IMR-90 (cell line): Measurements from ENCODE around the gene AIP. TPM values are rescaled to one million over a fixed set of nuclear protein-coding genes. Genes with fewer than 3 reads are reported as not detected.

ENCODE experiments used
- ATAC-seq: fragments of 200-7000 bp; cut with Tn5 transposase; 2 replicates; pipeline ENCODE4 v1.9.1; 2020; ENCODE audit warnings: low read depth, mild to moderate bottlenecking, moderate library complexity
- BruUV-seq: library from RNA; stranded (reverse); fragments of 400-500 nt; replicated peaks from 2 replicates; lab custom pipeline; 2021; lab: Mats Ljungman, UMichigan
- CTCF ChIA-PET: fragments of 300-600 bp; formaldehyde crosslinking; extraction: SDS; loops from one replicate; lab custom pipeline; 2021; ENCODE audit warnings: antibody characterized with exemption; lab: Yijun Ruan, JAX
- POLR2A ChIA-PET: fragments of 300-600 bp; sonication (Branson Sonifier 250); formaldehyde crosslinking; loops from one replicate; lab custom pipeline; 2022; ENCODE audit warnings: antibody characterized with exemption; ENCODE audit not compliant: unreplicated experiment; lab: Charles Lee
- DNase-seq: peaks from one replicate; pipeline ENCODE4 v3.0.0; 2013
- H2AFZ ChIP-seq: replicated peaks from 2 replicates; pipeline ENCODE3; 2013; ENCODE audit warnings: low read length, mild to moderate bottlenecking; ENCODE audit not compliant: poor library complexity
- H2AK5ac ChIP-seq: 2 replicates; pipeline ENCODE4 v1.6.1; 2013; ENCODE audit warnings: low read depth, low read length, inconsistent platforms
- H2AK9ac ChIP-seq: replicated peaks from 2 replicates; pipeline ENCODE3; 2013; ENCODE audit warnings: mild to moderate bottlenecking, low read depth, low read length, moderate library complexity; ENCODE audit not compliant: poor library complexity
- H2BK120ac ChIP-seq: 2 replicates; pipeline ENCODE4 v1.6.1; 2013; ENCODE audit warnings: low read depth, low read length, inconsistent platforms
- H2BK15ac ChIP-seq: 3 replicates; pipeline ENCODE4 v1.6.1; 2013; ENCODE audit warnings: low read depth, low read length, inconsistent platforms
- H2BK20ac ChIP-seq: 2 replicates; pipeline ENCODE4 v1.6.1; 2013; ENCODE audit warnings: low read depth, mild to moderate bottlenecking, inconsistent platforms, low read length, moderate library complexity
- H2BK5ac ChIP-seq: 2 replicates; pipeline ENCODE4 v1.6.1; 2013; ENCODE audit warnings: mild to moderate bottlenecking, low read depth, low read length, inconsistent platforms; ENCODE audit not compliant: poor library complexity, severe bottlenecking
- H3K14ac ChIP-seq: replicated peaks from 2 replicates; pipeline ENCODE4 v1.6.1; 2013; ENCODE audit warnings: low read depth, low read length, inconsistent platforms
- H3K18ac ChIP-seq: 2 replicates; pipeline ENCODE4 v1.6.1; 2013; ENCODE audit warnings: low read depth, low read length, control low read depth
- H3K23ac ChIP-seq: 2 replicates; pipeline ENCODE4 v1.6.1; 2013; ENCODE audit warnings: low read depth, low read length, inconsistent platforms
- H3K27ac ChIP-seq: 2 replicates; pipeline ENCODE4 v1.5.1; 2013; ENCODE audit warnings: mild to moderate bottlenecking, control low read depth, low read length; ENCODE audit not compliant: insufficient read depth
- H3K27me3 ChIP-seq: 2 replicates; pipeline ENCODE4 v1.6.1; 2013; ENCODE audit warnings: low read length; ENCODE audit not compliant: control insufficient read depth, insufficient read depth
- H3K36me3 ChIP-seq: 2 replicates; pipeline ENCODE4 v1.6.1; 2013; ENCODE audit warnings: low read length, mixed read lengths; ENCODE audit not compliant: control insufficient read depth, insufficient read depth
- H3K4ac ChIP-seq: 2 replicates; pipeline ENCODE4 v1.6.1; 2013; ENCODE audit warnings: low read depth, low read length, inconsistent platforms
- H3K4me1 ChIP-seq: 2 replicates; pipeline ENCODE4 v1.6.1; 2013; ENCODE audit warnings: low read length, mixed read lengths; ENCODE audit not compliant: control insufficient read depth, insufficient read depth
- H3K4me2 ChIP-seq: 2 replicates; pipeline ENCODE4 v1.6.1; 2013; ENCODE audit warnings: low read depth, mild to moderate bottlenecking, control low read depth, low read length, moderate library complexity
- H3K4me3 ChIP-seq: 2 replicates; pipeline ENCODE4 v1.5.1; 2013; ENCODE audit warnings: low read depth, mild to moderate bottlenecking, control low read depth, low read length, moderate library complexity; ENCODE audit not compliant: insufficient read depth
- H3K56ac ChIP-seq: 2 replicates; pipeline ENCODE4 v1.6.1; 2013; ENCODE audit warnings: low read length, inconsistent platforms; ENCODE audit not compliant: insufficient read depth; ENCODE audit errors: extremely low read depth
- H3K79me1 ChIP-seq, 2 experiments: 2 replicates each; pipeline ENCODE4 v1.6.1; 2013; ENCODE audit warnings: low read length in 2 of 2, inconsistent platforms in 1 of 2, low read depth in 1 of 2
- H3K9ac ChIP-seq: 2 replicates; pipeline ENCODE4 v1.6.1; 2013; ENCODE audit warnings: low read depth, low read length, control low read depth
- H3K9me1 ChIP-seq: 2 replicates; pipeline ENCODE4 v1.6.1; 2013; ENCODE audit warnings: low read length, inconsistent platforms; ENCODE audit not compliant: insufficient read depth
- H3K9me3 ChIP-seq: 2 replicates; pipeline ENCODE4 v1.6.1; 2013; ENCODE audit warnings: low read length; ENCODE audit not compliant: control insufficient read depth, insufficient read depth
- H4K20me1 ChIP-seq: 2 replicates; pipeline ENCODE4 v1.6.1; 2013; ENCODE audit warnings: low read length, inconsistent platforms; ENCODE audit not compliant: insufficient read depth
- H4K5ac ChIP-seq: 2 replicates; pipeline ENCODE4 v1.6.1; 2013; ENCODE audit warnings: mild to moderate bottlenecking, low read depth, low read length, control low read depth
- H4K8ac ChIP-seq, 2 experiments: 2 replicates each; pipeline ENCODE4 v1.6.1; 2013; ENCODE audit warnings: low read depth in 2 of 2, low read length in 2 of 2, control low read depth in 1 of 2, inconsistent platforms in 1 of 2
- H4K91ac ChIP-seq: 2 replicates; pipeline ENCODE4 v1.6.1; 2013; ENCODE audit warnings: low read depth, low read length, inconsistent platforms; ENCODE audit not compliant: insufficient read depth
- BHLHE40 ChIP-seq: fragments of 150-350 bp; IDR thresholded peaks from 2 replicates; pipeline ENCODE4 v1.6.1; 2016; ENCODE audit warnings: mild to moderate bottlenecking, low read depth, low read length
- FOS ChIP-seq: fragments of 150-350 bp; IDR thresholded peaks from 2 replicates; pipeline ENCODE4 v1.6.1; 2016; ENCODE audit warnings: low read depth, low read length
- MAZ ChIP-seq: IDR thresholded peaks from 2 replicates; pipeline ENCODE4 v1.6.1; 2012; ENCODE audit warnings: low read depth, mild to moderate bottlenecking, low read length, improper control_type of control experiment, moderate library complexity, borderline replicate concordance
- WGBS, 2 experiments: methylation state at CpG; one replicate each; pipeline versions ENCODE4 v1.1.5 to v1.1.7; 2013; ENCODE audit warnings: missing lambda C conversion rate in 2 of 2; ENCODE audit not compliant: insufficient read length in 1 of 2; ENCODE audit errors: extremely low coverage in 2 of 2; 5-methylcytosine and 5-hydroxymethylcytosine counted together
- dilution Hi-C: fragments of 300-500 bp; cut with HindIII; formaldehyde crosslinking; loops from one replicate; pipeline ENCODE4 v1.14.3; 2018; ENCODE audit warnings: low sequenced_read_pairs; ENCODE audit not compliant: unreplicated experiment
- in situ Hi-C: fragments of 300-500 bp; cut with MboI; formaldehyde crosslinking; loops from 3 replicates; pipeline ENCODE4 v1.14.3; 2019; ENCODE audit warnings: low sequenced_read_pairs, inconsistent platforms, mixed read lengths
- intact Hi-C: fragments of 100-400 bp; cut with micrococcal nuclease; formaldehyde crosslinking; loops from 2 replicates; pipeline ENCODE4 v1.10.0; 2022
- polyA plus RNA-seq, 3 experiments: library from polyadenylated mRNA; depleted of rRNA; stranded (reverse); fragments of >200 nt; gene quantifications; 2 replicates each; pipeline ENCODE4 v1.2.3, GENCODE V29; 2012; ENCODE audit warnings: low replicate concordance in 1 of 3
- total RNA-seq: library from RNA; depleted of rRNA; stranded (reverse); fragments of >200 nt; gene quantifications from 2 replicates; pipeline ENCODE4 v1.2.3, GENCODE V29; 2012

The AIP gene
- total and polyA plus RNA-seq, 2 of the 4 experiments (the other 2 are of a cell fraction): 95.5 to 122 TPM

DNA sequence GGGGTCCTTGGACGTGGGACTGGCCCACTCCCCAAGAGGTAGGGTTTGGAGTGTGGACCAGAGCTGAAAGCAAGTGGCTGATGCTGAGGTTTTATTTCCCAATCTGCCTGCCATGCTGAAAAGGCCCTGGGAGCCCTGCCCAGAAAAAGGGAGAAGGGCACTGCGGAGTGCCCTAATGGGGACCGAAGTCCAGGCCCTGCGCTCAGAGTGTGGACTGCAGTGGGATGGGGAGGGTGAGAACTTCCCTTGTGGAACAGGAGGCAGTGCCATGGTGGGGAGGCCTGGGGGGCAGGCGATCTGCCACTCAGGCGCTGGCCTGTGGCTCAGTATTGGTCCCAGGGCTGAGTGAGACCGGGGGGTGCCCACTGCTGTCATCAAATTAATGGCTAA lies 34.6 kb upstream of the AIP start:
- Histone ChIP-seq H3K18ac (no peak overlapping the region), H4K8ac (no peak overlapping the region), H3K56ac (no peak overlapping the region), H3K14ac (no peak overlapping the region), H3K4me3 (no peak overlapping the region), H2BK120ac (no peak overlapping the region), H2BK5ac (no peak overlapping the region), H3K36me3 (no peaks in the 10 kb centered on the region), H2AK9ac (no peak overlapping the region), H3K4ac (no peak overlapping the region), H3K27ac (no peak overlapping the region), H3K27me3 (peaks cover 4% of the 10 kb centered on the region; the same call in 1 of the 2 replicates), H3K79me1 (no peaks in the 10 kb centered on the region), H3K4me1 (peaks cover 1% of the 10 kb centered on the region; the same call in 1 of the 2 replicates), H4K5ac (no peak overlapping the region), H2BK20ac (no peak overlapping the region), H4K20me1 (no peaks in the 10 kb centered on the region), H3K23ac (no peak overlapping the region), H3K9me3 (no peaks in the 10 kb centered on the region), H3K4me2 (no peak overlapping the region), H2BK15ac (no peak overlapping the region), H3K9ac (no peak overlapping the region), H2AFZ (no peak overlapping the region), H3K9me1 (no peaks in the 10 kb centered on the region), H4K91ac (no peak overlapping the region), H2AK5ac (no peak overlapping the region)
- in situ Hi-C loops (no loop called here), dilution Hi-C loops (no loop called here), intact Hi-C loops (no loop called here)
- DNase-seq (no peak), ATAC-seq (no peak)
- POLR2A ChIA-PET: no interaction called here
- BruUV-seq: no TSS peak
- CTCF ChIA-PET: no interaction called here
- no peak for TF ChIP-seq BHLHE40
- no peak for TF ChIP-seq FOS
- no peak for TF ChIP-seq MAZ
- 89% methylated on average over 3 of the region's 7 CpGs; no CpG with 5 or more reads in 1 of the 2 experiments for WGBS, 2 experiments
